Kasumi-1 (cell line): ENCODE measurements around the gene RAB9B.

Experiments used
- DNase-seq, 2 experiments: peaks; one replicate each; lab custom pipeline; 2025; lab: John Stamatoyannopoulos, UW

Gene RAB9B

GRCh38 chrX:103811858-103812257 is 20.2 kb downstream of the RAB9B start:
- no peak for DNase-seq

GRCh38 chrX:103806862-103807474 is 25.1 kb downstream of the RAB9B start:
- DNase-seq = no peak

- DNase-seq = no peak
These were observed 26.2 kb downstream of the RAB9B start for GRCh38 chrX:103805860-103806259.

- no peak for DNase-seq
These were observed 31.7 kb downstream of the RAB9B start for GRCh38 chrX:103800318-103800717.

GRCh38 chrX:103797691-103798090 is 34.4 kb downstream of the RAB9B start:
- DNase-seq = no peak

- DNase-seq = no peak
These were observed 37.9 kb downstream of the RAB9B start for GRCh38 chrX:103794119-103794518.

GRCh38 chrX:103793545-103793940 is 38.5 kb downstream of the RAB9B start:
- DNase-seq = no peak

GRCh38 chrX:103792916-103793544 is 39.0 kb downstream of the RAB9B start:
- no peak for DNase-seq

GRCh38 chrX:103791826-103792485 is 40.1 kb downstream of the RAB9B start:
- DNase-seq = no peak

GRCh38 chrX:103791228-103791627 is 40.8 kb downstream of the RAB9B start:
- DNase-seq = no peak

- DNase-seq = no peak
These were observed 43.1 kb downstream of the RAB9B start for GRCh38 chrX:103789004-103789403.

GRCh38 chrX:103783971-103784370 is 48.1 kb downstream of the RAB9B start:
- DNase-seq = no peak

- no peak for DNase-seq
These were observed 48.9 kb downstream of the RAB9B start for GRCh38 chrX:103783196-103783595.

- DNase-seq = no peak
These were observed 49.4 kb downstream of the RAB9B start for GRCh38 chrX:103782640-103783039.

- no peak for DNase-seq
These were observed 50.4 kb downstream of the RAB9B start for GRCh38 chrX:103781706-103782105.

GRCh38 chrX:103781062-103781402 is 51.0 kb downstream of the RAB9B start:
- DNase-seq = no peak

GRCh38 chrX:103780336-103781061 is 51.6 kb downstream of the RAB9B start:
- DNase-seq = no peak

GRCh38 chrX:103779141-103779789 is 52.8 kb downstream of the RAB9B start:
- DNase-seq = no peak

- no peak for DNase-seq
These were observed 55.5 kb downstream of the RAB9B start, which contains the start of gene PLP1 for GRCh38 chrX:103776546-103776945. TSS of gene PLP1 (plus strand) at chrX:103776840. CDS start at chrX:103776996, 156 bp downstream.

- DNase-seq = peak; percentile 24 to 28
These were observed 57.9 kb downstream of the RAB9B start for GRCh38 chrX:103774070-103774642.

GRCh38 chrX:103773445-103773844 is 58.6 kb downstream of the RAB9B start:
- no peak for DNase-seq
